GM20431 (cell line): ENCODE measurements around the gene EYS.

Experiments used
- in situ Hi-C: fragments of 300-500 bp; cut with MseI, MboI; formaldehyde crosslinking; loops from one replicate; pipeline ENCODE4 v1.15.0; 2020; ENCODE audit warnings: low sequenced_read_pairs; ENCODE audit not compliant: unreplicated experiment

The EYS gene

DNA sequence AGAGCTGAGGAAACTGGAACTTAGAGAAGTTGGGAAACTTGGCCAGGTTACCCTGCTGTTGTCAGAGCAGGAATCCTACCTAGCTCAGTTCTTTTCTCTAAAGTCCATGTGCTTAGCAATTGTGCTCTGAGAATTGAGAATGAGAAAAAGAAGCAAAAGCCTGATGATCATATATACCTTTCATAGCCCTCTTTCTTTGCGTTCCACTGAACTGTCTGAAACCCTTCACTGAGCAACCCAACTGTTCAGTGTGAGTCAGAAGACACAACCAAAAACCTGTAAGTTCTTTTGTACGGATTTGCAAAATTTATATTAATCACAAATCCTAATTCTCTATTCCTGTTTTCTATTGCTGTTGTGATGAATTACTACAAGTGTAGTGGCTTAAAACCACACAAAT lies 1990.9 kb downstream of the EYS start:
- in situ Hi-C loops: no loop called here

DNA sequence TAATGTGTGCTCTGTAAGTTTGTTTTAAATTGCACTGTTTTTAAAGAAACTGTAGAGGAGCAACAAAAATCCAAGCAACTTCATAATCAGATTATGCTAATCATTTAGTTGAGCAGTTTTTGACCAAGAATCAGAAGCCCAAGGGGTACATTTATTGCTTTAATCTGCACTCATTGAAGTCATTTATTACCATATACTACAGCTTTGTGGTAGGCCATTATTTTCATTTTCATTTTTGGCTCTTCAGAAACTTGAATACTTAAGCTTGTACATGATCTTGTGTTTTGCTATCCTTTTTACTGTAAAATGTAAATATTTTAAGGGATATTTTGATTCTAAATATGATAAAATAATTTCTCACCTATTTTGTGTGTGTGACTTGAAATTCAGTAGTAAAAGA lies 1992.9 kb downstream of the EYS start:
- in situ Hi-C loops: no loop called here

DNA sequence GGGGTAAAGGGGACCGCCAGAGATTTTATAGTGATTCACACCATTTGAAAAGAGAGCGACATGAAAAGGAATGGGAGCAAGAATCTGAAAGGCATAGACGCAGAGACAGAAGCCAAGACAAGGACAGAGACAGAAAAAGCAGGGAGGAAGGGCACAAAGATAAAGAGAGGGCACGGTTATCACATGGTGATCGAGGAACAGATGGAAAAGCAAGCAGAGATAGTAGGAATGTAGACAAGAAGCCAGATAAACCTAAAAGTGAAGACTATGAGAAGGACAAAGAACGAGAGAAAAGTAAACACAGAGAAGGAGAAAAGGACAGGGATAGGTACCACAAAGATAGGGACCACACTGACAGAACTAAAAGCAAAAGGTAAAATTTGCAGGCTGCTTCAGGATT lies 1993.7 kb downstream of the EYS start:
- in situ Hi-C loops: no loop called here

DNA sequence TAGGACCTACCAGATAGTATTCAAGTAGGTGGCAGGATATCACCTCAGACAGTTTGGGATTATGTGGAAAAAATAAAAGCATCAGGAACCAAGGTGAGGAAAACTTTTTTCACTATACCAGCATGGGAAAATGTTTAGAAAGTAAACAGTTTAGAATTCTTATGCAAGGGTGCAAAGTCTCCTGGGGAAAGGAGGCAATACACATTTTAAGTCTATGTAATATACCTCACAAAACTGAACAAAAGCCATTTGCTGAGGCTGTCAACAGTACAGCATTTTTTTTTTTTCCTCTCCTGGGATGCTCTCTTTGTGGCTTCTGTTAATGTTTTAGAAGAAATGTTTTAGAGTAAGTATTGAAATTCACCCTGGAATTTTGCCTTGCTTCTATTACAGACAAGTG lies 1997.9 kb downstream of the EYS start:
- in situ Hi-C loops: no loop called here

DNA sequence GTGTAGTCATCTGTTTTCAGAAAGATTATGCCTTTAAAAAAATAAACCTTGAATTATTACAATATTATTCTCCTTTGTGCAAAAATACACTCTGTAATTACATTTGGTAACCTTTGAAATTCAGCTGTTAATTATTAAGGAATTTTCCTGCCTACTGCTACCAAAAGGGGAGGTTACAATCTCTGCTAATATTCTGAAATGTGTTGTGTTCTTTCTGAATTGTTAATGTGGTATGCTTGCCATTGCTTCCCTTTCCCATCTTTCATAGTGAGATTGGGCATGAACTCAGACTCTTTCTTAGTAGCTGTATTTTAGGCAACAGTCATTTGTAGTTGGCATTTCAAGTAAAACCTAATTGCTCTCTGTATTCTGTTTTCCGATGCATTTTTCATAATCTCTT lies 1998.4 kb downstream of the EYS start:
- in situ Hi-C loops: no loop called here

DNA sequence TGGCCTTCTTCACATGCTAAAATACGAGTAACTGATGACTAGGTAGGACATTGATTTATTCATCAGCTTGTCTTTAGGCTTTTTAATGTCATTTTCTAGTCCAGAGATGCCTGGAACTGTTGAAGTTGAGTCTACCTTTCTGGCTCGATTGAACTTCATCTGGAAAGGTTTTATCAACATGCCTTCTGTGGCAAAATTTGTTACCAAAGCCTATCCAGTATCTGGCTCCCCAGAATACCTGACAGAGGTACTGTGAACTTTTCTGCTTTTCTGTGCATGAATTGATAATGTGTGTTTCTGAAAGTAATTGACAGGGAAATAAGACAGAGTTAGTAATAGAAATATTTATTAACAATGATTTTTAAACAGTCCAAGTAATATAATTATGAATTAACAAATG lies 2000.4 kb downstream of the EYS start:
- in situ Hi-C loops: no loop called here

DNA sequence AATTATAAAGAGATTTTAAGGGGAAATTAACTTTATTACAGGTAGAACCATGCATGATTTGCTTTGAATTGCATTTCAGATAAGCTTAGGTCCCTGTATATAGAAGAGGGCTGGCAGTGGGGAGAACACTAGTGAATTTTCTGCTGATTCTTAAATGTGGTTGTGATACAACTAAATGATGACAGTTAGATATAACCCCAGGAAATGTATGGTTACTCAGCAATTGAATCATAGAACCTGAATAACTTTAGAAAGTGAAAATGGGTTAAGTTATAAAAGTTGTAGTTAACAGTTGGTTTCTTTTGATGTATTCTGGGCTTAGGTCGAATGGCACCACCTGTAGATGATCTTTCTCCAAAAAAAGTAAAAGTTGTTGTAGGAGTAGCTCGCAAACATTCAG lies 2001.3 kb downstream of the EYS start:
- in situ Hi-C loops: no loop called here

DNA sequence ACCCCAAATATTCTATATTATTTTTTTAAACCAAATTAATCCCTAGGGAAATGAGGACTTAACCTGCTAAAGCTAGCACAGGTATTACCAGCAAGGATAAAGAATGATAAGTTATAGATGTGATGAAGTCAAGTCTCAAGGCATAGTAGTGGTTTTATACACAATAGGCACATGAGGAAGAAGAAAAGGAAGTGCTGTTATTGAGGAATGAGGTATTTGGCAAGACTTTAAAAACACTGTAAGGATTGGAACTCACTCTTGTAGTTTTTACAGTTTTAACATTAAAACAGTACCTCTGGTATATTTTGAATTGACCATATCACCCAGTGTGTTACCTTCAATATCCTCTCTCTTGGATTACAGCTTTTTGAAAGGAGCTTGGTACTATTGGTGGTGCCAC lies 2016.8 kb downstream of the EYS start:
- in situ Hi-C loops: no loop called here

DNA sequence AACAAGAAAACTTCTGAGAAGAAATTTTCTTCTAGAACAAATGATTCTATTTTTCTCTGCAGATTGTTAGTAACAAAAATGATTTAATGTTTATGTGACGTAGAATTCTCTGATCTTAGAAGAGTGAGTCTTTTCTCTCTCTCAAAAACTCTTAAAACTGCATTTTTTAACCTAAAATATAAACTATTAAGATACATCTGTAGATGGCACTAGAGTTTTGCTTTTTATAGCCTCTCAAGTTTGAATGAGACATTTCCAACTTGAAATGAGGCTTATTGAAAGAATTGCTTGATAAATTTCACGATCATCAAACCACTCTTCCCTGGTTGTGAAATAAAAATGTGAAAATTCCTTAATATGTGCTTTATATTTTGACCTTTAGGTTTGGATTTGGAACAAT lies 2017.6 kb downstream of the EYS start:
- in situ Hi-C loops: no loop called here

DNA sequence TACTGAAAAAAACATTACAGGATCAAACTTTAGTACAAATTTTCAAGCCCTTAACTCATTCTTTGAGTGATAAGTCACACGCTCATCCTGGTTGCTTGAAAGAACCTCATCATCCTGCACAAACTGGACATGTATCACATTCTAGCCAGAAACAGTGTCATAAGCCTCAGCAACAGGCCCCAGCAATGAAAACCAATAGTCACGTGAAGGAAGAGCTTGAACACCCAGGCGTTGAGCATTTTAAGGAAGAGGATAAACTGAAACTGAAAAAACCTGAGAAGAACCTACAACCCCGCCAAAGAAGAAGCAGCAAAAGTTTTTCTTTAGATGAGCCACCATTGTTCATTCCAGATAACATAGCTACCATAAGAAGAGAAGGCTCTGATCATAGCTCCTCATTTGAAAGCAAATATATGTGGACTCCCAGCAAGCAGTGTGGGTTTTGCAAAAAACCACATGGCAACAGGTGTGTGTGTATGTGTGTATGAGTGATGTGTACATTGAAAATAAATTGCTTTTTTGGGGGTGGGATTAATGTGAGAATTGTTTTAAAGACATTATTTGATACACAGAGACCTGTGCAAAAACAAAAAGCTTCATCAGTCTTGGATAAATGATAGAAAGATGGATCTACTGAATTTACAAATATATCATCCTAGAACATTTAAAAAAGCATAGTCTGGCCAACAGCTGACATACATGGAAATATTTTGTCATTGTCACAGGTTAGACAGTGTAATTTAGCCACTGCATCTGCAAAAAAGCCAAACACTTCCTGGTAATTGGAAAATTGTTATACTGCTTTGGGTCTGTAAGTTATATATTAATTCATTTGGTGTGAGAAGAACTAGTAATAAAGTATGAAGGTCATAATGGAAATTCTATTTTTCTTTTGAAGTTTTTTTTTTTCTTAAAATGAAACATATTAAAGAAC lies 2021.3 kb downstream of the EYS start:
- in situ Hi-C loops: no loop called here

DNA sequence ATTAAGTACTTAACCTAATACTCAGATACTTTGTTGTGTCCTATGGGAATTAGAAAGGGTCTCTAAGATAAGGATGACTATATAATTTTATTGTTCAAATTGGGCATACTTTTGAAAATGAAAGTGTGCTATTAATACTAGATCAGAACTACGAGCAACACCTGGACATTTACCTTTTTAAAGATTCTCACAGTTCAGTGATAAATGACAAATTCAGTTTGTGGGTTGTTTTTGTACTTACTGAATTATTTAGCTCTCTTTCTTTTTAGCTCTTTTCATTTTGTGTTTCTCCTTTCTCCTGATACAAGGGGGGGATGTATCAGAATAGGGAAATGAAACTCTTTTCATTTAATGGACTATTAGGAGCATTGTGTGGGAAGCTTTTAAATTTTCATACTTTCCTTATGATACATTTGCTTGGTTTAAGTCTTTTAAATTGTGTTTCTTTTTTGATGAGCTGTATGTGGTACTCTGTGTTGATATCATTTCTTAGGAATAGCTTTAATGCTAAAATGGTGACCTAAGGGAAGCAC lies 2023.9 kb downstream of the EYS start:
- in situ Hi-C loops: no loop called here

DNA sequence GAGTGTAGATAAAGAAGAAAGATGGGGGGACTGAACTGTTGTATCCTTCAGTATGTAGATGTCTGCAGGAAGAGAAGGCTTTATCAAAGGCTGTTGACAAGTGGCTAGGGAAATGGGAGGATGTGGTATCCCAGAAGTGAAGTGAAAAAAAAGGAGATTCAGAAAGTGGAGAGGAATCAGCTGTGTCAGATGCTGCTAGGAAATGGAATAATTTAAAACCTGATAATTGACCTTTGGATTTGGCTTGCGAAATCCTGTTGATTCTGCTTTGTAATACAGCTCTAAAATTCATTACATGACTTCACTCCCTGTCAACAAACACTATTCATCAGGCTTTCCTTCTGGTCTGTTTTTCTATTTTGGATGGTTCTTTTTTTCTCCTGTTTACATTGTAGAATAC lies 2029.7 kb downstream of the EYS start:
- in situ Hi-C loops: no loop called here

DNA sequence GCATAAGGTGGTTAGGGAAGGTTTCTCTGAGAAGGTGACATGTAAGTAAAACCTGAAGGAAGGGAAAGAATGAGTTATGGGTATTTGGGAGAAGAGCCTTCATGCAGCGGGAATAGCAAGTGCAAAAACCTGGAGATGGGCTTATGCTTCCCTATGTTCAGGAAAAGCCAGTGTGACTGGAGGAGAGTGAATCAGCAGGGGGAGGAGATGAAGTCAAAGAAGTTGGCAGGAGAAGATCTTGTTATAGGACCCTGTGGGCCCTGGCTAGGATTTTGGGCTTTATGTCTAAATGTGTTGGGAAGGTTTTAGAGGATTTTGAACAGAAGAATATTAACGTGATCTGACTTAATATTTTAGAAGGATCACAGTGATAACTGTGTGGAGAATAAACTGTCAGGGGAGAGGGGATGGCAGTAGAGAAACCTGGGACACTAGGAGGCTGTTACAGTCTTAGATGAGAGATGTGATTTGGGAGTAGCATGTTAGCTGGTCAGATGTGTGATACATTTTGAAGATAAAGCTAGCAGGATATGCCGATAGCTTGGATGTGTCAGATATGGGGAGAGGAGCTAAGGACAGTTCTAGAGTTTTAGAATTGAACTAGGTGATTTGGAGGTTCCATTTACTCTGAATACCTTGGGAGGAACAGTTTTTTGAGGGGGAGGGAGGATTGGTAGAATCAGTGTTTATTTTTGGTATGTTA lies 2030.5 kb downstream of the EYS start:
- in situ Hi-C loops: no loop called here

DNA sequence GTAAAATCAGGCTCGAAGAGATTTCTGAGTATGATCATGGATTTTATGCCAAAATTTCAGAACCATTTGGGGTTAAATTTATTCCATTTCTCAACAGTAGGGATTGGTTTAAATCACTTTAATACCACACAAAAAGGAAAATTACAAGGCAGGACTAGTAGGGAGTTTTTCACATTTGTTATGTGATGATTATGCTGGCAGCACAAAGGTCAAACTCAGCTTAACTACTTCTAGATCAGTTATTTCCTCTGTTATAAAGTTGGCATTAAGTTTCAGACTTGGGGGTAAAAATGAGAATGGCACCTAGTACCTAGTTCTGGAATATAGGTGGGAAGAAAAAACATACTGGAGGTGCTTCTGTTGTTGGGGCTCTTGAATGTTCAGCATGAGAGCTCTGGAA lies 2031.9 kb downstream of the EYS start:
- in situ Hi-C loops: no loop called here

DNA sequence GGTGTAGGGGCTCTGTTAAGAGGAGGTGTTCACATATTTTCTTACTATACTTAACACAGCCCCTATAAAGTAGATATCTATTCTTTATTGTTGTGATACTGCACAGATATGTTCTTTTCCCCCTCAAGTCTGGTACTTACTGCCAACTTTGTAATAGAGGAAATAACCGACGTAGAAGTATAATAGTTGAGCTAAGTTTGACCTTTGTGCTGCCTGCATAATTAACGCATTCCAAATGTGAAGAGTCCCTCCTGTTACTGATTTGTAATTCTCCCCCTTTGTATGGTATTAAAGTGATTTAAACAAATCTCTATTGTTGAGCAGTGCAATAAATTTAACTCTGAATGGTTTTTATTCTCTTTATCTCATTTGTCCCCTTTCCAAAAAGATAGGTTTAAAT lies 2032.4 kb downstream of the EYS start:
- in situ Hi-C loops: no loop called here

DNA sequence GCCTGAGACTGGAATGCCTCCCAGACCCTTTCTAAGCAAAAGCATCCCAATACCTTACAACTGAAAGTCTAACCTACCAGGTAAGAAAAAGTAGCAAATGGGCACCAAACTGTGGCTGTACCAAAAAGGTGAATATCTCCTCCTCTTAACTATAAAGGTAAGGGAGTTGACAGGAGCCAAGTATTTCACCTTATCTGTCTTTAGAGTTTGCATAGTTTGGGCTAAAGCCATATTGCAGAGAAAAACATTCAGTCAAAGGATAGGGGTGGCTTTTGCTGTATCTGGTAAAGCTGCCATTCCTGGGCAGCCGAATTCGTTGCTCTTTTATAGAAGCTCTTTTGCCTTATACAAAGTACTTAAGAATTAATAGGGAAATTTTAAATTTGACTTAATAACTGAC lies 2033.3 kb downstream of the EYS start:
- in situ Hi-C loops: no loop called here

DNA sequence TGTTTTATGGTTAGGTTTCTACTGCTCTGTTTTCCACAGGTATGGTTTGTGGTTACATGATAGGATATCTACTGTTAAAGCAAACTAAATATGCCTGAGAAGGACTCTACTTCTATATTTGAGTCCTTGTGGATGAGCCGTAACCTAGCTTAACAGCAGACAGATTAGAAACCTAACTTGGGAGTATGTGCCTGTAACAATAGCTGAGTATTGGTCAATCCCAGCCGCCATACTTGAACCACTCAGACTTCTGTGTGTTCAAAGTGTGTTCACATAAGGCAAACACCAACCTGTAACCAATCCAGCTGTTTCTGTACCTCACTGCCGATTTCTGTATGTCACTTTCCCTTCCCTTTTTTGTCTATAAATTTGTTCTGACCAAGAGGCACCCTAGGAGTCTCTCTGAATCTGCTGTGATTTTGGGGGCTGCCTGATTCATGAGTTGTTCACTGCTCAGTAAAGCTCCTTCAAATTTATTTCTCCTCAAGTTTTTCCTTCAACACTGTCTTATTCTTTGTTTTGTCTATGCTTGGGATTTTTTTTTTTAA lies 2034.4 kb downstream of the EYS start:
- in situ Hi-C loops: no loop called here

DNA sequence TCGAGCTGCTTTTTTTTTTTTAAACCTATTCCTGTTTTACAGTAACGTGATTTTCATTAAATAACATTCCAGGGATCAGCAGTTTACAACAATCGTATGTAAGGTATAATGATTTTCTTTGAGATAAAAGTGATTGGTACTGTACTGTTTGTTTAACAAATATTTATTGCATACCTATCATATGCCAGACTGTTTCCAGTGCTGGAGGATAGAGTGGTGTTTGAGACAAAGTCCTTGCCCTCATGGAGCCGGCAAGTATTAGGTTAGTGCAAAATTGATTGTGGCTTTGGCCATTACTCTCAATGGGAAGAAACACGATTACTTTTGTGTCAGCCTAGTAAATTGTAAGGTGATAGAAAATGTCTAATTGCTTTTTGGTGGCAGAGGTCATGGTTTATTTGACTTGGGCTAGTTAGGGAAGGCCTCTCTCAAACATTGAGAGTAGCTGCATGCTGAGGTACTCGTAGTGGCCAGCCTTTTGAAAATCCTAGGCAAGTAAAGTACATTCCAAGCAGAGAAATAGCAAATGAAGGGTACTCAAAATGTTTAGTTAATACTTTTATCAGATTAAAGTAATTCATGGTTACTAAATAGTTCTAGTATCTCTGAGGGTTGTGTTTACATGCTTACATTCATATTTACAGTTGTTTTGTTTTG lies 2035.8 kb downstream of the EYS start:
- in situ Hi-C loops: no loop called here
